ENCODE measurements around the gene SFR1. TPM values are rescaled to one million over a fixed set of nuclear protein-coding genes. Genes with fewer than 3 reads are reported as not detected.

Gene SFR1
- total RNA-seq (2013), result 16.8 TPM
- polyA plus RNA-seq (10 to 100 TPM in 2 of 3 donors, 1 to 10 TPM in 1; 6.4 to 18.1 (median 16.9) TPM), polyA minus RNA-seq (4.3 and 9.6 TPM in 2 replicates), total RNA-seq (13.2 to 246 (median 59.7) reads per million in 11 experiments)

GRCh38 chr10:104121485-104122224, at the start of gene SFR1:
Gene SFR1, plus strand, starts transcription at chr10:104122171. Its CDS starts 13 bp downstream, at chr10:104122184.
- H3K4me1 Mint-ChIP-seq, result peaks cover 14% of the 10 kb centered on the region
- H3K27me3 Mint-ChIP-seq (ENCODE audit: low read depth in 3 of 3), result peaks cover 0 to 5% (median 1%) of the 10 kb centered on the region in 3 donors
- intact Hi-C loops (cut with micrococcal nuclease), result loop anchor here (5.0 to 10.0 kb wide), 4 partner anchors 154 to 207 kb away; partner anchors contain the start of genes SLK (in 2 of the 2) and STN1 (in 2 of the 2)
- Histone ChIP-seq H3K9ac (ENCODE audit: insufficient read depth, low read length, poor library complexity, severe bottlenecking) (peak within 1 kb of the TSS; percentile 99), H4K20me1 (ENCODE audit: insufficient read depth, low read length) (no peaks in the 10 kb centered on the region), H3K4me1 (ENCODE audit: control insufficient read depth in 1 of 2, insufficient read depth in 2 of 2, low read length in 2 of 2) (peaks cover 12 to 18% of the 10 kb centered on the region in 2 donors), H3K9me3 (replicated peaks in 1 of 2; ENCODE audit: control insufficient read depth in 1 of 2, insufficient read depth in 1 of 2, low read length in 2 of 2) (no peaks in the 10 kb centered on the region), H2AFZ (ENCODE audit: insufficient read depth, low read depth, low read length, poor library complexity, severe bottlenecking) (peak within 1 kb of the TSS; percentile 94), H3K79me2 (ENCODE audit: insufficient read depth, low read length) (peaks cover 18% of the 10 kb centered on the region), H3K4me2 (replicated peaks; ENCODE audit: extremely low read depth, low read length, poor library complexity, severe bottlenecking) (peak within 1 kb of the TSS; percentile 80), H3K36me3 (replicated peaks in 1 of 2; ENCODE audit: control insufficient read depth in 1 of 2, insufficient read depth in 2 of 2, low read length in 2 of 2) (peaks cover 5 to 16% of the 10 kb centered on the region in 2 donors), H3K4me3 (replicated peaks in 1 of 3; ENCODE audit: low read depth in 2 of 3, low read length in 3 of 3) (peak within 1 kb of the TSS; percentile 94 to 97 (median 95)), H3K27ac (ENCODE audit: low read depth in 1 of 2, low read length in 2 of 2) (peak within 1 kb of the TSS; percentile 96 to 100), H3K27me3 (ENCODE audit: control insufficient read depth in 2 of 2, insufficient read depth in 2 of 2, low read length in 2 of 2) (no peaks in the 10 kb centered on the region)
- H3K36me3 Mint-ChIP-seq, result peaks cover 11 to 20% of the 10 kb centered on the region in 2 donors
- H3K4me3 Mint-ChIP-seq, result peak within 1 kb of the TSS; percentile 86 to 91
- under 1% methylated on average over 67 of the region's 67 CpGs for WGBS (ENCODE audit: insufficient coverage)
- peak within 1 kb of the TSS; percentile 98 to 100 (median 99) for H3K27ac Mint-ChIP-seq
- peak; percentile 62 for TF ChIP-seq CTCF (IDR thresholded peaks at IDR 0.05)
- peak; percentile 98 to 99 (median 99) for DNase-seq
- no peaks in the 10 kb centered on the region for H3K9me3 Mint-ChIP-seq

GRCh38 chr10:104072786-104073185, 49.2 kb upstream of the SFR1 start:
- Mint-ChIP-seq H3K9me3 (no peaks in the 10 kb centered on the region), H3K36me3 (no peaks in the 10 kb centered on the region), H3K4me3 (no peak overlapping the region), H3K27ac (no peak overlapping the region), H3K27me3 (ENCODE audit: low read depth in 3 of 3) (peaks cover 0 to 2% (median 0%) of the 10 kb centered on the region in 3 donors), H3K4me1 (no peaks in the 10 kb centered on the region)
- no peaks in the 10 kb centered on the region for H3K9me3 ChIP-seq (replicated peaks in 1 of 2; ENCODE audit: control insufficient read depth in 1 of 2, insufficient read depth in 1 of 2, low read length in 2 of 2)
- 78% methylated on average over 4 of the region's 5 CpGs for WGBS (ENCODE audit: insufficient coverage)
- H4K20me1 ChIP-seq (ENCODE audit: insufficient read depth, low read length), result no peaks in the 10 kb centered on the region
- no peak overlapping the region for H3K9ac ChIP-seq (ENCODE audit: insufficient read depth, low read length, poor library complexity, severe bottlenecking)
- no peak overlapping the region for H3K4me3 ChIP-seq (replicated peaks in 1 of 3; ENCODE audit: low read depth in 2 of 3, low read length in 3 of 3)
- H3K36me3 ChIP-seq (replicated peaks in 1 of 2; ENCODE audit: control insufficient read depth in 1 of 2, insufficient read depth in 2 of 2, low read length in 2 of 2), result no peaks in the 10 kb centered on the region
- intact Hi-C loops (cut with micrococcal nuclease), result loop anchor here in 1 of 2 donors (10.0 kb wide), 1 partner anchor 62 kb away; no protein-coding TSS in a partner anchor
- H3K27me3 ChIP-seq (ENCODE audit: control insufficient read depth in 2 of 2, insufficient read depth in 2 of 2, low read length in 2 of 2), result no peaks in the 10 kb centered on the region
- no peak for TF ChIP-seq CTCF (IDR thresholded peaks at IDR 0.05)
- no peak overlapping the region for H3K27ac ChIP-seq (ENCODE audit: low read depth in 1 of 2, low read length in 2 of 2)
- no peaks in the 10 kb centered on the region for H3K79me2 ChIP-seq (ENCODE audit: insufficient read depth, low read length)
- H2AFZ ChIP-seq (ENCODE audit: insufficient read depth, low read depth, low read length, poor library complexity, severe bottlenecking), result no peak overlapping the region
- no peaks in the 10 kb centered on the region for H3K4me1 ChIP-seq (ENCODE audit: control insufficient read depth in 1 of 2, insufficient read depth in 2 of 2, low read length in 2 of 2)
- no peak for DNase-seq
- H3K4me2 ChIP-seq (replicated peaks; ENCODE audit: extremely low read depth, low read length, poor library complexity, severe bottlenecking), result no peak overlapping the region
